GM23338 (cell line): ENCODE measurements around the gene ALOX12. TPM values are rescaled to one million over a fixed set of nuclear protein-coding genes. Genes with fewer than 3 reads are reported as not detected.

Experiments
- ATAC-seq: fragments of 200-7000 bp; cut with Tn5 transposase; 3 replicates; pipeline ENCODE4 v1.9.1; 2020
- DNase-seq: peaks from one replicate; pipeline ENCODE4 v3.0.0-alpha.2; 2015; ENCODE audit warnings: low spot score
- H2AFZ ChIP-seq: fragments of 200-600 bp; sonication (generic); 2 replicates; pipeline ENCODE4 v1.8.0; 2016; ENCODE audit warnings: antibody characterized with exemption, mild to moderate bottlenecking, moderate library complexity
- H3F3A ChIP-seq: fragments of 200-600 bp; sonication (generic); replicated peaks from 2 replicates; pipeline ENCODE4 v1.8.0; 2017; ENCODE audit warnings: antibody characterized with exemption, mixed run types, low read depth
- H3K27ac ChIP-seq: fragments of 200-600 bp; sonication (generic); 2 replicates; pipeline ENCODE4 v1.6.1; 2016; ENCODE audit warnings: low read depth
- H3K27me3 ChIP-seq: fragments of 200-600 bp; sonication (generic); 2 replicates; pipeline ENCODE4 v1.8.0; 2016; ENCODE audit warnings: mild to moderate bottlenecking, mixed run types, moderate library complexity; ENCODE audit not compliant: insufficient read depth
- H3K36me3 ChIP-seq: fragments of 200-600 bp; sonication (generic); 2 replicates; pipeline ENCODE4 v1.8.0; 2016; ENCODE audit warnings: mild to moderate bottlenecking; ENCODE audit not compliant: insufficient read depth
- H3K4me1 ChIP-seq: fragments of 200-600 bp; sonication (generic); 2 replicates; pipeline ENCODE4 v1.8.0; 2016; ENCODE audit warnings: mild to moderate bottlenecking, moderate library complexity; ENCODE audit not compliant: insufficient read depth
- H3K4me2 ChIP-seq: fragments of 200-600 bp; sonication (generic); 2 replicates; pipeline ENCODE4 v1.7.1; 2017; ENCODE audit warnings: mixed run types
- H3K4me3 ChIP-seq: fragments of 200-600 bp; sonication (generic); 2 replicates; pipeline ENCODE4 v1.6.1; 2016; ENCODE audit warnings: mixed run types
- H3K79me2 ChIP-seq: fragments of 200-600 bp; sonication (generic); replicated peaks from 2 replicates; pipeline ENCODE4 v1.8.0; 2017; ENCODE audit warnings: mild to moderate bottlenecking; ENCODE audit not compliant: insufficient read depth
- H3K9me2 ChIP-seq: fragments of 200-600 bp; sonication (generic); 2 replicates; pipeline ENCODE4 v1.8.0; 2017; ENCODE audit not compliant: insufficient read depth
- H4K20me1 ChIP-seq: fragments of 200-600 bp; sonication (generic); replicated peaks from 2 replicates; pipeline ENCODE4 v1.8.0; 2017; ENCODE audit warnings: mild to moderate bottlenecking; ENCODE audit not compliant: insufficient read depth
- H3K27ac Mint-ChIP-seq: 2 replicates; pipeline ENCODE4 v1.8.0; 2020; ENCODE audit warnings: inconsistent platforms, mild to moderate bottlenecking, moderate library complexity, mixed read lengths
- H3K27me3 Mint-ChIP-seq: 3 replicates; pipeline ENCODE4 v1.8.0; 2022; ENCODE audit warnings: low read depth, mild to moderate bottlenecking, moderate library complexity, mixed read lengths, inconsistent platforms; ENCODE audit not compliant: insufficient read depth, poor library complexity
- H3K36me3 Mint-ChIP-seq: 3 replicates; pipeline ENCODE4 v1.8.0; 2021; ENCODE audit warnings: low read depth, mild to moderate bottlenecking, inconsistent platforms, moderate library complexity, mixed read lengths
- H3K4me1 Mint-ChIP-seq: 3 replicates; pipeline ENCODE4 v1.8.0; 2020; ENCODE audit warnings: mild to moderate bottlenecking, inconsistent platforms, mixed read lengths
- H3K4me3 Mint-ChIP-seq: 3 replicates; pipeline ENCODE4 v1.8.0; 2021; ENCODE audit warnings: moderate library complexity, mild to moderate bottlenecking, inconsistent platforms, mixed read lengths
- H3K9me3 Mint-ChIP-seq: 3 replicates; pipeline ENCODE4 v1.8.0; 2020; ENCODE audit warnings: moderate library complexity, mild to moderate bottlenecking, inconsistent platforms, mixed read lengths
- CREB1 ChIP-seq: fragments of 250-450 bp; sonication (Bioruptor Pico); IDR thresholded peaks from 2 replicates; pipeline ENCODE4 v1.5.0; 2020; ENCODE audit warnings: low read depth, mild to moderate bottlenecking, moderate library complexity
- CTCF ChIP-seq, 2 experiments: fragments of 200-600 bp in 1 of 2; sonication (generic) in 1 of 2; conservative IDR thresholded peaks; 2 replicates each; pipeline versions ENCODE4 v1.5.1 to v1.6.1; 2016 to 2017; ENCODE audit warnings: antibody characterized with exemption in 2 of 2, low read depth in 2 of 2, mild to moderate bottlenecking in 2 of 2, moderate library complexity in 1 of 2
- NANOG ChIP-seq: IDR thresholded peaks from 2 replicates; pipeline ENCODE4 v1.6.1; 2016; ENCODE audit warnings: antibody characterized with exemption, borderline replicate concordance
- POLR2AphosphoS5 ChIP-seq: IDR thresholded peaks from 2 replicates; pipeline ENCODE4 v1.6.1; 2016; ENCODE audit warnings: antibody characterized with exemption, low read depth
- REST ChIP-seq: IDR thresholded peaks from one replicate; pipeline ENCODE4 v1.6.1; 2018; ENCODE audit warnings: antibody characterized with exemption; ENCODE audit not compliant: unreplicated experiment
- ZNF331 ChIP-seq: fragments of 250-450 bp; sonication (Bioruptor Pico); IDR thresholded peaks from 2 replicates; pipeline ENCODE4 v1.5.0; 2020; ENCODE audit warnings: low read depth, mild to moderate bottlenecking, moderate library complexity
- ZNF462 ChIP-seq: fragments of 250-450 bp; sonication (Bioruptor Pico); IDR thresholded peaks from 2 replicates; pipeline ENCODE4 v1.5.0; 2020; ENCODE audit warnings: mild to moderate bottlenecking, moderate library complexity
- polyA plus RNA-seq: library from polyadenylated mRNA; unstranded; fragments of >200 nt; fragmentation: Nextera tagmentation; extraction: Ambion mirVana; gene quantifications from 2 replicates; pipeline ENCODE4 v1.2.1, GENCODE V29; 2016
- total RNA-seq: library from RNA; depleted of rRNA; stranded (reverse); fragments of >200 nt; shearing (Covaris generic); gene quantifications from 2 replicates; pipeline ENCODE4 v1.2.3, GENCODE V29; 2014

ALOX12 gene
- total and polyA plus RNA-seq, 2 experiments from 2014 or later = 1.2 to 1.8 TPM

- H3K36me3 ChIP-seq = no peaks in the 10 kb centered on the region
- Mint-ChIP-seq H3K27ac (no peak overlapping the region), H3K27me3 (peaks cover 37% of the 10 kb centered on the region), H3K4me1 (peaks cover 37% of the 10 kb centered on the region), H3K9me3 (no peaks in the 10 kb centered on the region; the same call in 2 of the 3 replicates), H3K36me3 (peaks cover 13% of the 10 kb centered on the region), H3K4me3 (peak overlapping the region; percentile 75)
- peaks cover 34% of the 10 kb centered on the region for H3K27me3 ChIP-seq
- H3K27ac ChIP-seq = no peak overlapping the region
- peak overlapping the region; percentile 74 for H3K4me3 ChIP-seq
- peak overlapping the region; percentile 96 for H2AFZ ChIP-seq
- H3K4me1 ChIP-seq = peaks cover 35% of the 10 kb centered on the region
- no peak for TF ChIP-seq REST
- peak; percentile 90 for TF ChIP-seq CREB1
- TF ChIP-seq NANOG = no peak
- no peak for TF ChIP-seq ZNF462 (CRISPR knock-in tag)
- no peak for TF ChIP-seq ZNF331 (CRISPR knock-in tag)
- TF ChIP-seq POLR2AphosphoS5 = peak; percentile 70
- no peak for TF ChIP-seq CTCF (conservative IDR thresholded peaks at IDR 0.05; ENCODE audit: low read depth in 2 of 2)
- ATAC-seq (peak; percentile 46), DNase-seq (peak; percentile 98)
- no peaks in the 10 kb centered on the region for H3K9me2 ChIP-seq
- no peaks in the 10 kb centered on the region; the same call in 1 of the 2 replicates for H4K20me1 ChIP-seq
- H3F3A ChIP-seq = peaks cover 6% of the 10 kb centered on the region; the same call in 1 of the 2 replicates
- no peaks in the 10 kb centered on the region for H3K79me2 ChIP-seq
- peak overlapping the region; percentile 94 for H3K4me2 ChIP-seq
These were observed 27.9 kb downstream of the ALOX12 start for GRCh38 chr17:7023576-7024401.
